Ovary (tissue), 9 donors: ENCODE measurements around the gene ARVCF. TPM values are rescaled to one million over a fixed set of nuclear protein-coding genes. Genes with fewer than 3 reads are reported as not detected.

Experiments used
- DNase-seq, 5 donors: peaks; one replicate each; pipeline ENCODE4 v3.0.0-alpha.2; 2019 to 2020
- H3K27ac ChIP-seq, 2 donors: fragments of 200-600 bp; one replicate each; pipeline versions ENCODE4 v1.5.1 to v1.8.0; 2019 to 2022
- H3K27me3 ChIP-seq: fragments of 200-600 bp; one replicate; pipeline ENCODE4 v1.8.0; 2022
- H3K36me3 ChIP-seq: fragments of 200-600 bp; sonication (generic); one replicate; pipeline ENCODE4 v1.5.1; 2019
- H3K4me1 ChIP-seq: one replicate; pipeline ENCODE4 v1.8.1; 2013; ENCODE audit warnings: mild to moderate bottlenecking, moderate library complexity; ENCODE audit not compliant: insufficient read depth
- H3K4me3 ChIP-seq: fragments of 200-600 bp; sonication (generic); one replicate; pipeline ENCODE4 v1.5.1; 2017
- H3K9me3 ChIP-seq, 2 donors: fragments of 200-600 bp in 1 of 2; sonication (generic) in 1 of 2; one replicate each; pipeline versions ENCODE4 v1.5.1 to v1.8.1; 2013 to 2019; ENCODE audit warnings: mild to moderate bottlenecking in 1 of 2, moderate library complexity in 1 of 2
- CTCF ChIP-seq, 3 donors: fragments of 450-650 bp in 2 of 3; fragments of 200-600 bp in 1 of 3; IDR thresholded peaks; one replicate each; pipeline versions ENCODE4 v1.5.1 to v1.8.0; 2016 to 2022; ENCODE audit warnings: antibody characterized with exemption in 3 of 3, mild to moderate bottlenecking in 1 of 3
- EP300 ChIP-seq: sonication (generic); formaldehyde crosslinking; IDR thresholded peaks from one replicate; pipeline ENCODE4 v1.6.1; 2017; ENCODE audit warnings: antibody characterized with exemption
- POLR2A ChIP-seq: fragments of 450-650 bp; IDR thresholded peaks from one replicate; pipeline ENCODE4 v1.6.1; 2017; ENCODE audit warnings: antibody characterized with exemption, mild to moderate bottlenecking, moderate library complexity
- WGBS, 3 donors: extraction: QIAGEN DNeasy Blood & Tissue Kit in 1 of 3; methylation state at CpG; one replicate each; pipeline versions ENCODE4 v1.1.5 to v1.1.7; 2013 to 2017; 5-methylcytosine and 5-hydroxymethylcytosine counted together
- intact Hi-C, 4 donors: fragments of 100-400 bp; cut with DNase I; formaldehyde crosslinking; loops; one replicate each; pipeline versions ENCODE4 v1.11.0 to v1.15.1; 2022 to 2023
- polyA plus RNA-seq, 2 donors: library from polyadenylated mRNA; stranded (reverse); fragments of 200-250 nt in 1 of 2; fragments of 350-450 nt in 1 of 2; fragmentation: Illumina TruSeq in 1 of 2; extraction: RNeasy Lipid Tissue Mini Kit (QIAGEN cat#74804) in 1 of 2; gene quantifications; one replicate each; pipeline ENCODE4 v1.2.3, GENCODE V29; 2013 to 2014
- total RNA-seq, 7 donors: library from RNA; depleted of rRNA in 2 of 7; stranded (reverse); fragments of >200 nt in 2 of 7; fragmentation: NEBNext Ultra II Directional in 3 of 7; extraction: Animal tissue kit (Norgen Biotek cat#: 25700) in 3 of 7; gene quantifications; one replicate each; pipeline versions ENCODE4 v1.1.0 to v1.2.4, GENCODE V29; 2016 to 2023
- donor health status: DM: no; HTN: no; CAD: no; lungs with moderate emphysema.
- donor health status: DM: no; HTN: no; CAD: no.
- donor health status: Bipolar disorder and iron deficiency.
- donor health status: DM: yes; HTN: yes; CAD: no.
- donor health status: DM: no; HTN: no; CAD: no.
- donor health status: DM: yes; HTN: yes; CAD: no.

Gene ARVCF
- total and polyA plus RNA-seq, 9 donors: 0.42 to 23.8 (median 14.0) TPM

- Histone ChIP-seq H3K4me3 (no peak overlapping the region), H3K4me1 (peaks cover 9% of the 10 kb centered on the region), H3K9me3 (no peaks in the 10 kb centered on the region), H3K36me3 (no peaks in the 10 kb centered on the region), H3K27me3 (no peaks in the 10 kb centered on the region), H3K27ac (no peak overlapping the region)
- DNase-seq: no peak
- TF ChIP-seq POLR2A: no peak
- TF ChIP-seq CTCF (IDR thresholded peaks at IDR 0.05): no peak
- no peak for TF ChIP-seq EP300
- 94 to 96% (median 94%) methylated on average over 13 of the region's 13 CpGs for WGBS, 3 donors
- intact Hi-C loops: loop anchor here in 1 of 4 donors (10.0 kb wide), 1 partner anchor 69 kb away; no protein-coding TSS in a partner anchor
Observed at GRCh38 chr22:20025401-20026203, 9.0 kb upstream of the ARVCF start.

- no peak for DNase-seq
- WGBS, 3 donors: 91 to 94% (median 92%) methylated on average over 15 of the region's 15 CpGs
- H3K4me1 ChIP-seq: peaks cover 12% of the 10 kb centered on the region
- no peak overlapping the region for H3K27ac ChIP-seq
- H3K27me3 ChIP-seq: no peaks in the 10 kb centered on the region
- TF ChIP-seq POLR2A (no peak), EP300 (no peak), CTCF (IDR thresholded peaks at IDR 0.05) (no peak)
- no peak overlapping the region for H3K4me3 ChIP-seq
- intact Hi-C loops: loop anchor here in 1 of 4 donors (10.0 kb wide), 1 partner anchor 70 kb away; no protein-coding TSS in a partner anchor
- H3K36me3 ChIP-seq: no peaks in the 10 kb centered on the region
- H3K9me3 ChIP-seq: no peaks in the 10 kb centered on the region
Observed at GRCh38 chr22:20024650-20025397, 8.2 kb upstream of the ARVCF start.

GRCh38 chr22:20024225-20024624 is 7.6 kb upstream of the ARVCF start:
- H3K27ac ChIP-seq: no peak overlapping the region

More at GRCh38 chr22:20024225-20024624, 7.6 kb upstream of the ARVCF start:
- no peak for DNase-seq
- WGBS, 3 donors: 81 to 83% (median 81%) methylated on average over 13 of the region's 13 CpGs
- H3K9me3 ChIP-seq: no peaks in the 10 kb centered on the region
- no peaks in the 10 kb centered on the region for H3K36me3 ChIP-seq
- H3K4me1 ChIP-seq: peaks cover 11% of the 10 kb centered on the region
- H3K4me3 ChIP-seq: no peak overlapping the region
- H3K27me3 ChIP-seq: no peaks in the 10 kb centered on the region
- TF ChIP-seq CTCF (IDR thresholded peaks at IDR 0.05) (no peak), EP300 (no peak), POLR2A (no peak)
- intact Hi-C loops: loop anchor here in 1 of 4 donors (10.0 kb wide), 1 partner anchor 71 kb away; no protein-coding TSS in a partner anchor
